SIG-M5 (cell line): ENCODE measurements around the gene OR52N2.

Experiments used
- DNase-seq: peaks from one replicate; lab custom pipeline; 2025; lab: John Stamatoyannopoulos, UW

The OR52N2 gene

DNA sequence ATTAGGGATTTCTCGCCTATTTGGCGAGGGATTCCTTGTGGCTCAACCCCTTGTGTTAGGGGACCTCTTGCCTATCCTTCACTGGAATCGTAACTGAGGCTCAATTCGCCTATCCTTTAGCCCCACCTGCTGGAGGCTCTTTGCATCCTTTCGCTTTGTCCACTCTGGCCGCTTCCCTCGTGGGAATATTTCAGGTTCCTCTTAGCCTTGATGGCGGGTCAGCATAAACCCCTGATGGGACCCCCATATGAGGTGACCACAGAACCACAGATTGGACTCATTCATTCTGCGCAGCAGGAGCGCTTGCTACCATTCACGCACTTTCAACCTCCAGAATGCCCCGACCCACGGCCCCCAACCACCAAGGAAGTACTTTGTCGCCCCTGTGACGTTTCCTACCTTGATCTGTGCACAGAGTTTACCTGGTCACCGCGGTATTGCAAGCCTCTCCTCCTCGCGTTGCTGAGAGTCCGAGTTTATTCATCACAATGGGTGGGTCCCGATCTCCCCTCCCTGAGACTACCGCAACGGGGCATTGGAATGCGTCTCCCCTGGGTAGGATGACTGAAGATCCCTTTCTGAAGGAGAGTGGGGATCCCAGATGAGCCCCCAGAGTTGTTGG, at the start of gene OR52N2:
Gene OR52N2 (plus strand): TSS at position 425 of the 622 bp plus-strand sequence. CDS start 11,412 bp downstream, outside the sequence.
- DNase-seq, result no peak

DNA sequence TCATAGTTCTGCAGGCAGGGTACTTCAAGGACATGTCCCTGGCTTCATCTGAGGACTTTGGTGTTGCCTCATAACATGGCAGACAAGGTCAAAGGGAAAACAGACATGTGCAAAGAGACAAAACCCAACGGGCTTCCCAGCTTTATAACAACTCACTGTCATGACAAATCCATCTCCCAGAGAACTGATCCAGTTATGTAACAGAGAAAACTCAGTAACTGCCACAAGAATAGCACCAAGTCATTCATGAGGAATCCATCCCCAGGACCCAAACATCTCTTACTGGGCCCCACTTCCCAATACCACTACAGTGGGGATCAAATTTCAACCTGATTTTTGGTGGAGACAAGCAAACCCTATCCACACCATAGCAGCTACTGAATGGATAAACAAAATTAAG, 41.7 kb upstream of the OR52N2 start:
- no peak for DNase-seq

DNA sequence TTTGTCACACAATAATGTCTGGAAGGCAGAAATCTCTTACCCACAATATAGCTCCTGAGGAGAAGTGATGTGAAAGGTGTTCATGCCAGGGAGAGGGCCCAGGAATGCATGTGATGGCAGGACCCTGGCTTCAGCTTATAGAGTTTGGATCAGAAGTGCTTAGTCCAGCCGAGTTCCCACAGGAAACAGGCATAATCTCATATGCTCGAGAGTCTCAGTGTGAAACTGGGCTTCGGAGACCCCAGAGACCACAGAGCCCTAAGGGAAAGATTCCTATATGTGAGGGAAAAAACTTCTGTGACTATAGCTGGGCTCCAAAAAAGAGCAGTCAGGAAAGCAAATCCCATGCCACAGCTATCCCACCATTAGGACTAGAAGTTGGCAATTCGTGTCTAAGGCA, 25.5 kb upstream of the OR52N2 start, which contains the start of gene OR52N5:
Gene OR52N5 (minus strand): TSS at position 101 of the 400 bp plus-strand sequence. CDS start 4,721 bp downstream, outside the sequence.
- DNase-seq, result no peak

DNA sequence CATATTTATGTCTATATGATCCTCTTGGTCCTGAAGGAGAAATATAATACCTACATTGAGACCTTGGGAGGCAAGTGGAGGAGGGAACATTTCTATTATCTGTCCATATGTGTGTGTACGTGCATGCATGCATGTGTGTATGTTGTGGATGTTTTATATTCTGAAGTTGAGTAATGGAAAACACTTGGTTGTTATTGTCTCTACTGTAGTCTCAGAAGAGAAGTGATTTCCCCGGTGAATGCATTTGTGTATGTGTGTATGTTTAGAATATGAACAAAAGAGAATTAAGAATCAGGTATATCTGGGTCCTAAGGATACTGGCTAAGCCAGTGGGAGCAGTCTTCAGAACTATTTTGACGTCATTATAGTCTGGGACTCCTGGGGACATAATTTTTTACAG, 17.6 kb upstream of the OR52N2 start, which contains the start of gene OR52N1:
Gene OR52N1 (minus strand): TSS at position 101 of the 400 bp plus-strand sequence. CDS start 2,449 bp downstream, outside the sequence.
- DNase-seq, result no peak

DNA sequence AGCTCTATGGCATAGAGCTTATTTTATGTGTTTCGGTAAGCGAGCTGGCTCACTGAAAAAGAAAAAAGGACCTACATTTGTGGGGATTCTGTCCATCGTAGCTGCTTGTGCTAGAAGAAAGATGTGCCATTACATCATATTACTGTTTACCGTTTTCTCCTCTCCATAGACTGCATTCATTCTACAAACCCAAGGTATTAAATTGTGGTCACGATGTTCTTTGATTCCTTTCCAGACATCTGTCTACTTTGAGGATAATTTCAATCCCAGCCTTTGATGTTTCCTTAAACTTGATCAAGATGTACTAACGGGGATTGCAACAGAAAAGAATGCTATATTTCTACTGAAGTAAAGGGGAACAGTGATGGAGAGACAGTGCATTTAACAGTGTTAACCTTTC, 12.2 kb upstream of the OR52N2 start:
- no peak for DNase-seq

DNA sequence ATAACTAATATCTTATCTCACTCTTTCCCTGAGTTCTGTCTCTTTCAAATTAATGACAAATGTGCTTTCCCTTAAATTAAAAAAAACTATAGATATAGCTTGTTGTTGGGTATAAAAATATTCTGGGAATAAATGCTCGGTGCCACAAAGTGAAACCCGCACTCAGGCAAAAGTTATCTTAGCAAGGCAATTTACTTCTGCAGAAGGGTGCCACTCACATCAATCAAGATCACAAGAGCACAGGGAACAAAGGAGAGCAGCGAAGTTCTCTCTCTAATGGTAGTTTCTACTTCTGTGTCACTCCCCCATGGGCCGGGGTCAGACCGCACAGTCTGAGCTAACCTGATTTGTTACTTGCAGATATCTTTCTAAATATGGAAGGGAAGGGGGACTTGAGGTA, 4.7 kb upstream of the OR52N2 start:
- DNase-seq, result no peak

DNA sequence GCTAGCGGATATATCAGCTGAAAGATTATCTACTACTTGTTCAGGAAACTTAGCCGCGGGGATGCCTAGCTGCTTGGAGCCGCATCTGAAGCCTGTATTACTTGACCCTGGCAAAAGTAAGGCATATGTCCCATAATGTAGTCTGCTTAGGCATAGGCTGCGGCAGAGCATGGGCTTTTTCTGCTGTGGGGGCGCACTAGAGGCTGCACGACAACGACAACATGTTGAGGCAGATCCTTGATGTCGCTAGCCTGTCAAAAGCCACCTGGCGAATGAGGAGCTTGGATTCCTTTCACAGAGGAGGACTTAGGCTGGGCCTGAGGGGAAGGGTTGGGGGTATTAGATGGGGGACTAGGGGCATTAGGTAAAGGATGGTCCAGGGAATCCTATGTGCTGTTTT, 1.1 kb upstream of the OR52N2 start:
- no peak for DNase-seq

DNA sequence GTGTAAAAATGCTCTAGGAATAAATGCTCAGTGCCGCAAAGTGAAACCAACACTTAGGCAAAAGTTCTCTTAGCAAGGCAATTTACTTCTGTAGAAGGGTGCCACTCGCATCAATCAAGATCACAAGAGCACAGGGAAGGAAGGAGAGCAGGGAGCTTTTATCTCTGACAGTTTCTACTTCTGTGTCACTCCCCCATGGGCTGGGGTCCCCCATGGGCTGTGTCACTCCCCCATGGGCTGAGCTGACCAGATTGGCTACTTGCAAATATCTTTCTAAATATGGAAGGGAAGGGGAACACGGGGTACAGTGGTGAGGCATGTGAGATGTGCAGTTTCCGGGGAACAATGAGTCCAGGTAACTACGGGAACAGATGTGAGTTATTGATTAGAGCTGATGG, 397 bp downstream of the OR52N2 start:
- DNase-seq, result no peak

DNA sequence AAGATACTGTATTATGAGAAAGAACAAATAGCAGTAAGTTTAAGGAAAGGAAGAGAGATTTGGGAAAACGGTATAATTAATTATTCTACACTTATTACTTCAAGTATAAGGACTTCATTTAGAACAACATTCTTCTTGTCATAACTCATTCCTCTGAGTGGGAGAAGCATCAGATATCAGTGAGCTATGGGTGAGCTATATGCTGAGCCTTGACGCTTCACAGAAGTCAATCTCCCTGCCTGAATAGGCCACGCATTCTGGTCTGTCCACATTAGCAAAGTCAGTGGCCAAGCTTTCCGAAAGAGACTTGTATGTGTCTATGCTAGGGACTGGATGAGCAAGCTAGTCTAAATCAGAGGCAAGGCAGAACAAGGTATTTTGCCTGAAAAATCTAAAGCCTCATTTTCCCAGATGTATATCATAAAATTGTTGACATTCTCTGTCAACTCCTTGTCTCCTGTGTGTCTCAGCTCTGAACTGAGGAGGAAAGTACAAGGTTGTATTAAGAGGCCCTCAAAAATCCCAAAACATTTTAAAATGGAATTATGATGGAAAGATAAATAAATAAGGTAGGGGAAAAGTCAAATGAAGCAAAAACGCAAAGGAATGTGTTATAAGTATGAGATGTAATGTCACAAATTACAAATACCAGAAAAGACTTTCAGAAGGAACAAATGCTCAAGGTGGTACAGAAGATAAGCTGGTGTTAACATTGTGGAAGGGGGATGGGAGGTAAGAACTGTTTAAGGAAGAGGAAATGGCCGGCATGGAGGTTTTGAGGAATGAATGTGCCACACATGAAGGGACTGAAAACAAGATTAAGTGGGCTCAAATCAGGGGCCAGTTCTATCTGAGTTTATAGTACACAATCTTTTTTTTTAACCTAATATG, 1.4 kb downstream of the OR52N2 start:
- no peak for DNase-seq

DNA sequence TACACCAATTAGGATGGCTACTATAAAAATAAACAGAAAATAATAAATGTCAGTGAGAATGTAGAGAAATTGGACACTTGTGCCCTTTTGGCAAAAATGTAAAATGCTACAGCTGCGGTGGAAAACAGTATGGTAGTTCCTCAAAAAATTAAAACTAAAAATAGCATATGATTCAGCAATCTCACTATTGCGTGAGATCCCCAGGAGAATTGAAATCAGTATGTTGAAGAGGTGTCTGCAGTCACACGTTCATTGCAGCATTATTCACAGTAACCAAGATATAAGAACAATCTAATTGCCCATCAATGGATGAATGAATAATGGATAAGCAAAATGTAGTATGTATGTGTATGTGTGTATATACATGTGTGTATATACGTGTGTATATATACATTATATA, 6.8 kb downstream of the OR52N2 start:
- DNase-seq, result peak; percentile 44

DNA sequence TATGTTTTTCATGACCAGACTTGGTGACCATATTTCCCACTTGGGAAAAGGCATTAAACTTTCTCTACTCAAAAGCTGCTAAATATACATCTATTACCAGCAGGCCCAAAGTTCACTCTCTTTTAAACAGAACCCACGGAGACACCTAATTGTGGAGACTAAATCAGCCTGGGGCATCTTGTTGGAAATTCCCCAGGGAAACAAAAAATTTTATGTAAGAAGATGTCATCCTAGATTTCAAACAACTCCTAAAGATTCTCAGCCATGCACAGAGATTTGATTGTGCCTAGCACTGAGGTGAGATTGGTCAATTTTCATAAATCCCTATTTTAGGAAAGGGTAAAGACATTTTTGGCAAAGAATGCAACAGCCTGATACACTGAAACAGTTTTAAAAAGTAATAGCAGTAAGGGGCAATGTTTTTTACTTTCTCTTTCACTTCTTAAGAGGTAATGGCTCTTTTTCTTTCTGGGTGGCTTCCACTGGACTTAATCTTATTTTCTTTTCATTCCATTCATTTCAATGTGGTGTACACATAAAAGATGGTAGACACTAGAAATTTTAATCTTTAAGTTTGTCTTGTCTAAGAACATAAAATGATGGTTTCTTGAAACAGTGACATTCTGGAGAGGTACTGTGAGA, 9.6 kb downstream of the OR52N2 start:
- no peak for DNase-seq

DNA sequence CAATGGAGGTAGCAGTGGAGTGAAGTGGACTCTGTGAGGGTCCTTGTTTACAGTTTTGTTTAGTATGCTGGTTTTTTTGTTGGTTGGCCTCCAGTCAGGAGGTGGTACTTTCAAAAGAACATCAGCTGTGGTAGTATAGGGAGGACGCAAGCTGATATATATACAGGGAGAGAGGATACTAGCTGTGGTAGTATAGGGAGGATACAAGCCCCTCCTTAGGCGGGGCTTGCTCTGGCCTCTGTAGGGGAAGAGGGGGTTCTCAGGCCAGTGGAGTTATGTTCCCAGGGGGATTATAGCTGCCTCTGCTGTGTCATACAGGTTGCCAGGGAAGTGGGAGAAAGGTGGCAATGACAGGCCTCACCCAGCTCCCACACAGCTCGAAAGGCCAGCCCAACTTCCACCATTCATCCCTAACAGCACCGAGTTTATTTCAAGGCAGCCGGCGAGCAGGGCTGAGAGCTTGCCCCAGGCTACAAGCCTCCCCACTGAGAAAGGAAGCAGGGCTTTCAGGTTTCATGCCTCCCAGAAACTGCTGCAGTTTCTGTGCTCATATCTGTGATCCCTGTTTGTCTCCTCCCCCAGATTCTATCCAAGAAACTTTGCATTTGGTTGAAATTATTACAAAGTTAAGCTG, 22.6 kb downstream of the OR52N2 start:
- no peak for DNase-seq

DNA sequence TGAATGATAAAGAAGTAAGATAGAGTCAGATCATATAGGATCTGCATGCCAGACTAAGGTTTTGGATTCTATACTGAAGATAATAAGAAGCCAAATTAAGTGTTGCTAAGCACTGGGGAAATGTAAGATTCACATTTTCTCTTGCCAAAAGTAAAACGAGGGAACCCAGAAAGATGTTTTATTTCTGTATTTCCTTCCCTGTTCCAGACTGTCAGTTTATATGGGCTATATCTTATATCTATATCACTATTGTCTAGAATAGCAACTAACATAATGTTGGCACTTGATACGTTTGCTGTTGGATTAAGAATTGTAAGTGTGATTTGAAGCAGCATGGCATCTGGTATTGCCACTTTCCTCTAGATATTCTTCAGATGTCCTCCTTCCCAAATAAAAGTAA, 24.7 kb downstream of the OR52N2 start:
- DNase-seq, result no peak

DNA sequence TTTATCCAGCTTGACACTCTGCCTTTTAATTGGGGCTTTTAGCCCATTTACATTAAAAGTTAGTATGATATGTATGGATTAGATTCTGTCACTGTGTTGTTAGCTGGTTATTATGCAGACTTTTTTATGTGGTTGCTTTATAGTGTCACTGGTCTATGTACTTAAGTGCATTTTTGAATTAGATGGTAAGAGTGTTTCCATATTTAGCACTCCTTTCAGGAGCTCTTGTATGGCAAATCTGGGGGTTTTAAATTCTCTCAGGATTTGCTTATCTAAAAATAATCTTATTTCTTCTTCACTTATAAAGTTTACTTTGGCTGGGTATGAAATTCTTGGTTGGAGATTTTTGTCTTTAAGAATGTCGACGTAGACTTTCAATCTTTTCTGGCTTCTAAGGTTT, 29.0 kb downstream of the OR52N2 start:
- DNase-seq, result no peak

DNA sequence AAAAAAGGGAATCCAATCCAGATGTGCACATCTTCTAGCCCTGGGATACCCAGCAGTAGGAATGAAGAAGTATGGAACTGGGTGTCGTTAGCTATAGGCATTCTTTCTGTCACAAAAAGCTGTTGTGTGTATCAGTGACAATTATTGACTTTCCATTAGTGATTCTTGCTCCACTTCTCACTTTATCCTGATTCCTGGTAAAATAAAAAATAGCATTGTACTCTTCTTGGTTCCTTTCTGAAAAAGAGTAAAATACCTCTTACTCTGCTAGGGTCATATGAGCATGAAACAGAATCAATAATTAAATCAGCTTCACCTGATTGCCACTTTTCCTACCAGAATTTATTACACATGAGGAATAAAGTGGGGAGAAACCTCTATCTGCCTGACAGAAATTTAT, 33.1 kb downstream of the OR52N2 start, which contains the start of gene OR52E6:
Gene OR52E6 (minus strand): TSS at position 101 of the 400 bp plus-strand sequence. CDS start 0 bp downstream, at position 101.
- no peak for DNase-seq

DNA sequence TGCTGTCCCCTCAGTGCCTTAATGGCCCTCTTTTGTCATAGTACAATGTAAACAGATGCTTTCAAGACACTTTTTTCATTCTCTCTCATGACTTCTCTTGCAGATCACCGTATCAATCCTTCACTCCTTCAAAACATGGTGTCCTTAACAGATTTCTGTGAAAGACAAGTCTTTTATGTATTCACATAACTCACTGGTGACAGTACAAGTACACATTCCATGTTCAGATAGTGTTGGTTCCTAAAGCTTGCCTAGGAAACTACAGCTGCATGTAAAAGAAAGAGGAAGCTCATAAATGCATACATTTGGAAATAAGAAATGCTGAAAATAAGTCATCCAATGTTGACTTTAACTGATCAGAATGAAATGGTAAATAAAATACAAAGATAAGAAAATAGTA, 38.0 kb downstream of the OR52N2 start:
- DNase-seq, result no peak

DNA sequence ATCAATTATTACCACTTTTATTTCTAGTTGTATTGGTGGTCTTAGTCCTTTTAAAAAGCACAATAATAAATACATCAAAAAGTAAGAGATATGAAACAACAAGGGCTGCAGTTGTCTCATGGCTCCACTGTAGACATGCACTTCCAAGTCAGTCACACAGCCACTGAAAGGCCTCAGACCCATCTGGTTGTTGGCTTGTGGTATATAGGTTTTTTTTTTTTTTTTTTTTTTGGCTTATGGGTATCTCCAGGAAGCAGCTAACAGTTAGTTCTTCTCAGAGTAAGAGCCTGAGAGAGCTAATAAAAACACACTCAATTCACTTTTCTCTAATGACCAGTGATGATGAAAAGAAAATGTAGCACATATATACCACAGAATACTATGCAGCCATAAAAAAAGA, 39.0 kb downstream of the OR52N2 start:
- DNase-seq, result no peak

DNA sequence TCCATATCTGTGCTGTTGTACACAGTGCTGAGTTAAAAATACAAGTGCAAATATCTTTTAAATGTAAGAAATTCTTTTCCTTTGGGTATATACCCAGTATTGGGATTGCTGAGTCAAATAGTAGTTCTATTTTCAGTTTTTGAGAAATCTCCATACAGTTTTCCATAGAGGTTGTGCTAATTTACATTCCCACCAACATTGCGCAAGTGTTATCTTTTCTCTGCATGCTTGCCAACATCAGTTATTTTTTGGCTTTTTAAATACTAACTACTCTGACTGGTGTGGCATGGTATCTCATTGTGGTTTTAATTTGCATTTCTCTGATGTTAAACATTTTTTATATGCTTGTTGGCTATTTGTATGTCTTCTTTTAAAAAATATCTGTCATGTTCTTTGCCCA, 42.3 kb downstream of the OR52N2 start:
- no peak for DNase-seq

DNA sequence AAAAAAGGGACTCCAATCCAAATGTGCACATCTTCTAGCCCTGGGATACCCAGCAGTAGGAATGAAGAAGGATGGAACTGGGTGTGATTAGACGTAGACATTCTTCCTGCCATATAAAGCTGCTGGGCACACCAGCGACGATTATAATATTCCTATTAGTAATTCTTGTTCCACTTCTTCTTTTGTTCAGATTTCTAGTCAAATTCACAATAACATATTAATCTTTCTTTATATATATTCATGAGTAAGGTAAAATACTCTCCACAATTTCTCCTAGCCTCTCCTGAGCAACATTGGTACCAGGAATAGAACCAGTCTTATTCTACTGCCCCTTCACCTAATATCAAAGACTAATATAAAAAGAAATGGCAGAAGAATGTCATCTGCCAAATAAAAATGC, 48.9 kb downstream of the OR52N2 start, which contains the start of gene OR52E8:
Gene OR52E8 (minus strand): TSS at position 101 of the 400 bp plus-strand sequence. CDS start 0 bp downstream, at position 101.
- no peak for DNase-seq

DNA sequence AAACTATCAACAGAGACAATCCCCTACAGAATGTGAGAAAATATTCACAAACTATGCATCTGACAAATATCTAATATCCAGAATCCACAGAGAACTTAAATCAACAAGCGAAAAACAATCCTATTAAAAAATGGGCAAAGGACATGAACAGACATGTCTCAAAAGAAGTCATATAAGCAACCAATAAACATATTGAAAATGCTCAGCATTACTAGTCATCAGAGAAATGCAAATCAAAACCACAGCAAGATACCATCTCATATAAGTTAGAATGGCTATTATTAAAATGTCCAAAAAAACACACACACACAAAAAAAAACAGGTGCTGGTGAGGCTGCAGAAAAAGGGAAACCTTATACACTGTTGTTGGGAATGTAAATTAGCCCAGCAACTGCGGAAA, 57.1 kb downstream of the OR52N2 start:
- no peak for DNase-seq
